ENCODE data around the gene MRPL51.
"Not testable (repeated sequence)": the region's sequence is repeated elsewhere in the genome, so short reads cannot be mapped to it uniquely, and the experiment has no call there.

MRPL51 gene

DNA sequence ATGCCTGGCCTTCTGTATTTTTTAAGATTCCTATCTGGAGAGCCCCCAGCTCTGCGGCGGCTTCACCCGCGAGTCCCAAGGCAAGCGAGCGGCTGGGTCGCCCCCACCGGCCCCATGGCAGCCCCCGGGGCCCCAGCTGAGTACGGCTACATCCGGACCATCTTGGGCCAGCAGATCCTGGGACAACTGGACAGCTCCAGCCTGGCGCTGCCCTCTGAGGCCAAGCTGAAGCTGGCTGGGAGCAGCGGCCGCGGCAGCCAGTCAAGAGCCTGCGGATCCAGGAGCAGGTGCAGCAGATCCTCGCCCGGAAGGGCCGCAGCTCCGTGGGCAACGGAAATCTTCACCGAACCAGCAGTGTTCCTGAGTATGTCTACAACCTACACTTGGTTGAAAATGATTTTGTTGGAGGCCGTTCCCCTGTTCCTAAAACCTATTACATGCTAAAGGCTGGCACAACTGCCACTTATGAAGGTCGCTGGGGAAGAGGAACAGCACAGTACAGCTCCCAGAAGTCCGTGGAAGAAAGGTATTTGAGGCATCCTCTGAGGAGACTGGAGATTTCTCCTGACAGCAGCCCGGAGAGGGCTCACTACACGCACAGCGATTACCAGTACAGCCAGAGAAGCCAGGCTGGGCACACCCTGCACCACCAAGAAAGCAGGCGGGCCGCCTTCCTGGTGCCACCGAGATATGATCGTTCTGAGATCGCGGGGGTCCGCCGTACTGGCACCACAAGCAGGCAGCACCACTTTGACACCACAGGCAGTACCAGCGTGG lies 15.3 kb downstream of the MRPL51 start:
- not testable (repeated sequence) for DNase-seq

DNA sequence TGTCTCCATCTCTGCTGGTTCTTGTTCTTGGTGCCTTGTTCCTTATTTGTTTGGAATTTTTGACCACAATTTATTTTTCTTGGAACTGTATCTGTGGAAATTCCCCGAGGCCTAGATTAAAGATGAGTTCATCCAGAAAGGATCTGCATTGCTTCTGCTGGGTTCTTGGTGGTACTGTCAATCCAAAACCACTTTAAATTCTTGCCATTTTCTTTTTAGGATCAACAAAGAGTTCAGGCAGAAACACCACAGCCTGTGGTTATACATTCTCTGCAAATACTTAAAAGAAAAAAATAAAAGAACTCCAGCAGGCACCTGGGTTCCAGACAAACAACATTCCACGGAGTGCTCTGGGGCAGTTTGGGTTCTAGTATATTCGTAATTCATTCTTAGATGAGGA lies 16.6 kb downstream of the MRPL51 start:
- DNase-seq, result no peak

DNA sequence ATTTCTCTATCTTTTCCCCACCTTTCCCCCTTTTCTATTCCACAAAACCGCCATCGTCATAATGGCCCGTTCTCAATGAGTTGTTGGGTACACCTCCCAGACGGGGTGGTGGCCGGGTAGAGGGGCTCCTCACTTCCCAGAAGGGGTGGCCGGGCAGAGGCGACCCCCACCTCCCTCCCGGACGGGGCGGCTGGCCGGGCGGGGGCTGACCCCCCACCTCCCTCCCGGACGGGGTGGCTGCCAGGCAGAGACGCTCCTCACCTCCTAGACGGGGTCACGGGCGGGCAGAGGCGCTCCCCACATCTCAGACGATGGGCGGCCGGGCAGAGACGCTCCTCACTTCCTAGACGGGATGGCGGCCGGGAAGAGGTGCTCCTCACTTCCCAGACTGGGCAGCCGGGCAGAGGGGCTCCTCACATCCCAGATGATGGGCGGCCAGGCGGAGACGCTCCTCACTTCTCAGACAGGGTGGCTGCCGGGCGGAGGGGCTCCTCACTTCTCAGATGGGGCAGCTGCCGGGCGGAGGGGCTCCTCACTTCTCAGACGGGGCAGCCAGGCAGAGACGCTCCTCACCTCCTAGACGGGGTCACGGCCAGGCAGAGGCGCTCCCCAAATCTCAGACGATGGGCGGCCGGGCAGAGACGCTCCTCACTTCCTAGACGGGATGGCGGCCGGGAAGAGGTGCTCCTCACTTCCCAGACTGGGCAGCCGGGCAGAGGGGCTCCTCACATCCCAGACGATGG lies 17.7 kb downstream of the MRPL51 start:
- not testable (repeated sequence) for DNase-seq

DNA sequence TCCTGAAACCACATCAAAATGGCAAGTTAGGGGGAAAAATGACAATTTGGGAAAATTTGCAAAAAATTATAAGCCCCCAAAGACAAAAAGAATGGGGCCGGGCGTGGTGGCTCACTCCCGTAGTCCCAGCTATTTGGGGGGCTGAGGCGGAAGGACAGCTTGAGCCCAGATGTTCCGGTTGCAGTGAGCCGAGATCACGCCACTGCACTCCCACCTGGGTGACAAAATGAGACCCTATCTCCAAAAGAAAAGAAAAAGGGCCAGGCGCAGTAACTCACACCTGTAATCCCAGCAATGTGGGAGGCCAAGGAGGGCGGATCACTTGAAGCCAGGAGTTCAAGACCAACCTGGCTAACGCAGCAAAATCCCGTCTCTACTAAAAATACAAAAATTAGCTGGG lies 20.6 kb downstream of the MRPL51 start:
- DNase-seq, result no peak

DNA sequence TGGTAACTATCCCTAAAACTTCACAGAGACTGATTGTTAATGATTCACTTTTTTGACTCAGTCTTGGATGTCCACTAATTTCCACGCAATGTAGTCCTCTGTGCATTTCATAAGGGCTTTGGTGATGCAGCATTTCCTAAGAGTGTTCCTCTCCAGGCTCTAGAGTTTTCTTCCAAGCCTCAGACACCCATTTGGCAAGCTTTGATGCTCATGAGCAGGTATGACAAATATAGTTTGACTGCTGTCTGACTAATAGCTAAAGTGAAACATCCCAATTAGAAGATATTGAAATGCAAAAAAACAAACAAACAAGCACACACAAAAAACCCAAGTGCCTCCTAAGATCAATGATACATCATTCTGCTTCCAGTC lies 21.1 kb downstream of the MRPL51 start:
- no peak for DNase-seq

DNA sequence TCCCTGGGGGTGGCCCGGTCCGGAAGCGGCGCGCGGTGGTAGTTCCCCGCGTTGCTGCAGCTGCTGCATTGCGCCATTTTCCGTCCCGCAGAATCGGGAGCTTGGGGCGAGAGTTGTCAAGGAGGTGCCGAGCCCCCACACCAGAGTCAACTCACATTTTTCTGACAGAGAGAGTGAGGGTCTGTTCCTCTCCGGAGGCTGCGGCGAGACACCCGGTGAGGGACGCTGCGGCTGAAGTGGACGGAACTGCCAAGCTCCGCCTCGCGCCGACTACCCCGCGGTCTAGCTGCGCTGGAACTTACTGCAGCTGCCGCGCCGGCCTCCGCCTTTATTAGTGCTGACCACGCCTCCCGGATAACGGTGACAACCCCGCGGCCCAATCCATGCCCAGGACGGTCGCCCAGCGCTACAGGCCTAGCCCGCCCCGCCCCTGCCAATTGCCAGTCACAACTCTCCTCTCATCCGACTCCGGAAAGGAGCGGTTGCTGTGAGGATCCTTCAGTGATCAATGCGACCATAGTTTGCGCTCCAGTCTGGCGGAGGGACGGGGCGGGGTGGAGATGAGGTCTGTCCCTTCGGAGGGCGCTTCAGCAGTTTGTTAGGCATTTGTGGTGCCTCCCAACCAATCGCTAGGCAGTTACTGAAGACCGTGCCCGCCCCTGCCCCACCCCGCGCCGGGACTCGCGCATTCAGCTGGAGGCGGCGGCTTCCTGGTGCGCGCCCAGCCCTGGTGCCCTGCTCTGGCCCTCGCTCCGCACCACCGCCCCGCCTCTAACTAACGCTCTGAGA lies 22.5 kb downstream of the MRPL51 start, which contains the start of gene VAMP1:
Gene VAMP1, minus strand, starts transcription at position 303 of the 789 bp plus-strand sequence. Its CDS starts 146 bp downstream, at position 157.
- peak; percentile 99 for DNase-seq

DNA sequence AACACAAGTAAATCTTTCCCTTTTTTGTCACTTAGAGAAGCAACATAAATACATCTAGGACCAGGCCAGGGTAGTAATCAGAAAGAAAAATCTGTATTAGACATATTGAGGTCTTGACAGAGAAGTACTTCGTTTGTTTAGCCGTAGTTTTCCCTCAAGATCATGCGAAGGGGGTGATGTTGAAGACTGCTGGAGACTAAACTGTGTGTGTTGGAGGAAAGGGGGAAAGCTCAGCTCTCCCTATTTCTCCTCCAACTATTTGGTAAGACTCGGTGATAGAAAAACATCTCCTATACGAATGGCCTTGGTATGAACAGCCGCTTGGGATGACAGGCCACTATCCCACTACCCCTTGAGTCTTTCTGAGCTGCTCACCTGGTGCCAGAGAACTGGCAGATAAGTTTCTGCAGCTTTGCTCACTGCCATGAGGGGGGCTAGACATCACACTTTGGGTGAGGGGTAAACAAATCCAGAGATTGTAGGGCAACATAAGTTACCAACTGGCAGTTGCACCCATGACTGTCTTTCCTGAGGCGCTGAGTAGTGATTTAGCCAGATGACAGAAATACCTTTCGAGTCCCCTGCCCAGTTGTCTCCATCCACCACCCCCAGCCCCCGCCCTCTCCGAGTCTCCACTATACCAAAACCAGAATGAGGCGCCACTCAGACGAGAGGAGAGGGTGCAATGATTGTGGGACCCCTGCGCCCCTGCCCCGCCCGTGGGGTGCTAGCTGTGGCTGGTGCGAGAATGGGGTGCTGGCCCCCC lies 23.3 kb downstream of the MRPL51 start:
- DNase-seq, result no peak

DNA sequence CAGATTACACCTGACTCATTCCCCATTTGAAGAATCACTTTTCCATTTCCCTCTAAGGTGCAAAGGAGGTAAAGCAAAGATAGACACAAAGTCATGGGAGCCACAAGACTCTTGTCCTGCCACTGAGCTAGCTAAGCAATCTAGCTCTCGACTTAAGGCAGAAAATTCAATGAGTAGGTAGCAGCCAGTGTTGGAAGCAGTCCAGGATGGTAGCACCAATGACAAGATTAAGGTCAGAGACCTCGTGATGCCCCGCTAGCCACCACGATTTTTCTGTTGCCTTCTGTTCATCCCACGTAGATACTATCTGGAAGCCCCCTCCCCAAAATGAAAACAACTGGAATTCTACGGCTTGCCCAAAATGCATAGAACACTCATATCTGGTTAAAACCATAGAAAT lies 24.0 kb downstream of the MRPL51 start:
- DNase-seq, result peak; percentile 25

DNA sequence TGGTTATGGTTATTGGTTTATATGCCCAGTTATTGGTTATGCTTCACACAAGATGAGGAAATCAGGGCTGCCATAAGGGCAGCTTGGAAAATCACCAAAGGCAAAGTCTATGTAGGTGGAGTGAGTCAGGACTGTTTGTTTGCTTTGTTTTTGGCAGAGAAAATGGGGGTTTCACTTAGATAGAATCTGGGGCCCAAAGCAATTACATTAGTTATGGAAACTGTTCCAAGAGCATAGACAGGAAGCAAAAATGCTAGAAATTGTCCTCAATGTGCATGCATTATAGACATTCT lies 24.8 kb downstream of the MRPL51 start:
- no peak for DNase-seq

DNA sequence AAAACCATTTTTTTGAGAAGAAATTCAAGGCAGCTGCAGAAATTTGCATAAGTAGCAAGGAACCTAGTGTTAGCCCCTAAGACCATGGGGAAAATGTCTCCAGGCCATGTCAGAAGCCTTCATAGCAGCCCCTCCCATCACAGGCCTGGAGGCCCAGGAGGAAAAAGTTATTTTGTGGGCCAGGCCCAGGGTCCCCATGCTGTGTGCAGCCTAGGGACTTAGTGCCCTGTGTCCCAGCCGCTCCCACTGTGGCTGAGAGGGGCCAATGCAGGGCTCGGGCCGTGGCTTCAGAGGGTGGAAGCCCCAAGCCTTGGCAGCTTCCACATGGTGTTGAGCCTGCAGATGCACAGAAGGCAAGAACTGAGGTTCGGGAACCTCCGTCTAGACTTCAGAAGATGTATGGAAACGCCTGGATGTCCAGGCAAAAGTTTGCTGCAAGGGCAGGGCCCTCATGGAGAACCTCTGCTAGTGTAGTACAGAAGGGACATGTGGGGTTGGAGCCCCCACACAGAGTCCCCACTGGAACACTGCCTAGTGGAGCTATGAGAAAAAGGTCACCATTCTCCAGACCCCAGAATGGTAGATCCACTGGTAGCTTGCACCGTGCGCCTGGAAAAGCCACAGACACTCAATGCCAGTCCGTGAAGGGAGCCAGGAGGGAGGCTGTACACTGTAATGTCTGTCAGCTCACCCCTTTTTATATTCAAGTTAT lies 25.3 kb downstream of the MRPL51 start:
- not testable (repeated sequence) for DNase-seq

DNA sequence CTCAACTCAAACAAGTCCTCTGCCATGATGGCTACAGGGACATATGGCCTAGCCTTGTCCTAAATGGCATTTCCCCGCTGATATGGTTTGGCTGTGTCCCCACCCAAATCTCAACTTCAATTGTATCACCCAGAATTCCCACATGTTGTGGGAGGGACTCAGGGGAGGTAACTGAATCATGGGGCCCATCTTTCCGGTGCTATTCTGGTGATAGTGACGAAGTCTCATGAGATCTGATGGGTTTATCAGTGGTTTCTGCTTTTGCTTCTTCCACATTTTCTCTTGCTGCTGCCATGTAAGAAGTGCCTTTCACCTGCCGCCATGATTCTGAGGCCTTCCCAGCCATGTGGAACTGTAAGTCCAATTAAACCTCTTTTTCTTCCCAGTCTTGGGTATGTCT lies 26.3 kb downstream of the MRPL51 start:
- DNase-seq, result not testable (repeated sequence)

DNA sequence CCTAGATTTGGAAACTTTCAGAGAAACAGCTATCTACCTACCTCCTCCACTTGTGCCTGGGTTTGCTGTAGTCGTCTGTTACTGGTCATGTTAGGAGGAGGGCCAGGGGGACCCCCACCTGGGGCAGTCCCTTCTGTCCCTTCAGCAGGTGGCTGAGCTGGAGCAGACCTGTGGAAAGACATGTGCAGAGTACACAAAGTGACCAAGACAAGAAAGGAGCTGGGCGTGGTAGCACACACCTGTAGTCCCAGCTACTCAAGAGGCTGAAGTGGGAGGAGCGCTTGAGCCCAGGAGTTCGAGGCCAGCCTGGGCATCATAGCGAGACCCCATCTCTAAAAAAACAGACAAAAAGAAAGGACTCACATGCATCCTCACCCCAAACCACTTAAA lies 26.9 kb downstream of the MRPL51 start:
- no peak for DNase-seq

DNA sequence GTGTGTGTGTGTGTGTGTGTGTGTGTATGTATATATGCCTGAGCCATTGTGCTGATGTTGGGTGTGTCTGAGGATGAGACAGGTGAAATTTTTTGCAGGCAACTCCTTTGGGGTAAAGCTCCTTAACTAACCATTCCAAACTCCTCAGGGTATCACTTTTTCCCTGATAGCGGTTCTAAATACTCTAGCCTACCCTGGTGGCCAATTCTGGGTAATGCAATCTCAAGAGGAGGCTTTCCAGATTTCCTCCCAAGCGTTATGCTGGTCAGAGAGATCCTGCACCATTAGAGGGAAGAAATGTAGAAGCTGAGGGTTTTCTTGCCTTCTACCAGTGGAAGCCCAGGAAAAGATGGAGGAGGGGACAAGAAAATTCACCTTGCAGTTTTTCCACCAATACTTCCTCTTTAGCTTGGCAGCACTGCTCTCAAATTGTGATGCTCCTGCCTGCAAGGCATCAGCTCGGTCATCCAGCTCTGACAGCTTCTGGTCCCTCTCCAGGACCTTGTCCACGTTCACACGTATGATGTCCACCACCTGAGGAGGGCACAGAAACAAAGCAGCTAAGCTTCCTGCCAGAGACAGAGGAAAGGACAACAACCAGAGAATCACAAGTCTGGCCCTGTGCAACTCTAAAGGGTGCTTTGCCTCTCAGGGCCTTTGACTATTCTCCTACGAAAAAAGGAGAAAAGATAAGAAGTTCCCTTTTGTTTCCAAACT lies 27.4 kb downstream of the MRPL51 start:
- DNase-seq, result peak; percentile 85

DNA sequence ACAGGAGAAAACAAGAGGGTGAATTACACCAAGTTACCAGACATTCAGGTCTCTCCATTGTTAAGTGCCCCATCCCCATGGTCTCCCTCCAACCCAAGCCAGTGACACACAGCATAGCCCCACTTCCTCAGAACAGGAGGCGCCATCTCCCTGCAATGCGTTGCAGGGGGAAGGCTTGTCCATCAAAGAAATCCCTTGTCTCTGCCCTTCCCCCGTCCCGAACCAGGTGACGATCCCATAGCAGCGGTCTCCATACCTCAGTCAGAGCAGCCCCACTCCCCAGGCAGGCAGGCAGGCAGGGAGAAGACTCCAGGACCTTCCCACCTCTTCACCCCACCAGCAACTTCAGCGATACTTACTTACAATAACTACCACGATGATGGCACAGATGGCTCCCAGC lies 28.5 kb downstream of the MRPL51 start:
- DNase-seq, result no peak

DNA sequence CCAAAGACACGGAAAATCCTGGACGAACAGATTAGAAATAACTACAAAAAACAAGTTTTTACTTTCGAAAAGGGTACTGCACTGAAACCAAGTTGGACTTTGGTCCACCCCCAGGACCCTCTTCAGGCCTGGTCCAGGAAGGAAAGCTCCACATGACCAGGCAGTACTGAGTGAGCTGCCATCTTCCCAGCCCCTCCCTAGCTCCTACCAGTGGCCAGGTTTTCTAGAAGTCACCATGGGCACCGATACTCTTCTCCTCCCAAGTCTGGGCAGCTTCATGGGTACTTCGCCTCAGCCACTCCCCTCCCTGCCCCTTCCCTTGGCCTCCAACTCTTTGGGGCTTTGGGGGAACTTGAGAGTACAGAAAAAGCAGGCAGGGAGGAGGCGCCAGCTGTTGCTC lies 29.2 kb downstream of the MRPL51 start:
- DNase-seq, result no peak

DNA sequence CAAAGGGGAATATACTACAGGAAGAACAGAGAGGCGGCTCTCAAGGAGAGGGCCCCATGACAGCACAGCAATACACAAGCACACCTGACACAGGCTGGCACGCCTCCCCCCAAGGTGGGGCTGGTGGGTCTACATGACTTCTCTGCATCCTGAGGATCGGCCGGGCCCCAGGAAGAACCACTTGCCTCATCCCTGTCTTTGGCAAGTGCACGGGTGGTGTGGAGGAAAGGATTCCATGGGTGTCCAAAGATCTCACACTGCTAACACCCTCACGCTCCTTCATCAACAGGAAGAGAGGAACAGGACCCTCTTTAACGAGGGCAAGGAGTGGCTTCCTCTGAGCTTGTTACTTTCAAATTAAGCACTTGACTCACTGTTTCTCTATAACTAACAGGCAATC lies 29.8 kb downstream of the MRPL51 start:
- DNase-seq, result no peak

DNA sequence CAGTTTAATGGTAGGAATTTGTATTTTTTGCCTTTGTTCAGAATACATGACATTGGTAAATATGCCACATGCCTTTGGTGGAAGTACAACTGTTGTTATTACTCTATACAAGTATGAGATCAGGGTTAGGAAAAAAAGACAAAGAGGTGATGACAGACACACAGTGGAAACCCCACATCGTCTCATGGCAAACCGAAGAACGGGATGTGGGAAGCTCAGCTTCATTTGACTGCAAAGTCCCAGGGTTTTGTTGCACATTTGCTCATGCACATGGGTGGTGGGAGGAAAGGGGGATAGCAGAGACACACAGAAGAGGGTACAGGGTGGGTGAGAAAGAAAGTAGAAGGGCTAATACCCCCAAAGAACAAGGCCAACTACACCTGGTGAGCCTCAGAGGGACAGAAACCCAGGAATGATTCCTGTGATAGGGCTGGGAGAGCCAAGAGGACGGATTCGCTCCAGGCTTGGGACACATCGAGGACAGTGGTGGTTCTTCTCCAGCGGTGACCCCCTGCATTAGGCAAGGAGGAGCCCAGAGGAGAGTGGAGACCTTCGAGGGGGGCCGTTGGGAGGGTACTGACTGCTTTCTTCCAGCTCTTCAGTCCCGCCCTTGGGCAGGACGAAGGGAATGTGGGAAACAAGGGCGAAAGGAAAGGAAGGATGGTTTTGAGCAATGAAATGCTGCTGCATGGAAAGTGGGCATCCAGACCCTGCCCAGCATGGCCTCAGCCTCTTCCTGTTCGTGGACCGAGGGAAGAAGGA lies 30.6 kb downstream of the MRPL51 start:
- DNase-seq, result no peak

DNA sequence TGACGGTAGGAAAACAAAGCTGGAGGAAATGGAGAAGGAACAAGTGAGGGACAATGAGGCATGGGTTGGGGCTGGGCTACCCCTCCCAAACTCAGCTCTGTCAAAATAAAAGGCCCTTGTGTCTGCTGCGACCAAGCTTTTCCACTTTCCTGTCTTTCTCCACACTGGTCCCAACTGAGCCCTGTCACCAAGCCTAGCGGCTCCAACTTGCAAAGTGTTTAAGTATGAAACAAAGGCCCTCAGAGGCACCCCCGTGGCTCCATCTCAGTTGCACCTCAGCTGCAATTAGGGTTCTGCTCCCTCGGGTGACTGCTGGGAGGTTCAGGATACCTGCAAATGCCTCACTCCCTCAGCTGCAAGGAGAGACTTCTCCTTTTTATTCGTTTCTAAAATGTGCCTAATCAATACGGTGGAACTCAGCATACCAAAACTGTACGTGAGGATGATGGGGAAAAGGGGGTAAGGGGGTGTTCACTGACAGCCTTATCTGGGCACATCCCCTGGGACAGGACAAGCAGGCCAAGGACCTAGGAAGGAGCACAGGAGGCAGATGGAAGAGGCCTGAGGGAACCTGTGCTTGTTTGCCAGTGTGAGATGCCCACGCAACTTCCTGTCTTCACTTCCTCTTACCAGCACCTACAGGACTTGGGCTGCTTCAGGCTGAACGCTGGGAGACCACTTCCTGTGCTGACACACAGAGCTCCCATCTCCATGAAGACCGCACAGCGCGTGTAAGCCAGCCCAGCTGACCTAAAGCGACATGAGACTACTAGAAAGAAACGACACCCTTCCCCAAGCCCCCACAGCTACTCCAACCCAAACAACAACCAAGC lies 31.4 kb downstream of the MRPL51 start:
- peak; percentile 95 for DNase-seq

DNA sequence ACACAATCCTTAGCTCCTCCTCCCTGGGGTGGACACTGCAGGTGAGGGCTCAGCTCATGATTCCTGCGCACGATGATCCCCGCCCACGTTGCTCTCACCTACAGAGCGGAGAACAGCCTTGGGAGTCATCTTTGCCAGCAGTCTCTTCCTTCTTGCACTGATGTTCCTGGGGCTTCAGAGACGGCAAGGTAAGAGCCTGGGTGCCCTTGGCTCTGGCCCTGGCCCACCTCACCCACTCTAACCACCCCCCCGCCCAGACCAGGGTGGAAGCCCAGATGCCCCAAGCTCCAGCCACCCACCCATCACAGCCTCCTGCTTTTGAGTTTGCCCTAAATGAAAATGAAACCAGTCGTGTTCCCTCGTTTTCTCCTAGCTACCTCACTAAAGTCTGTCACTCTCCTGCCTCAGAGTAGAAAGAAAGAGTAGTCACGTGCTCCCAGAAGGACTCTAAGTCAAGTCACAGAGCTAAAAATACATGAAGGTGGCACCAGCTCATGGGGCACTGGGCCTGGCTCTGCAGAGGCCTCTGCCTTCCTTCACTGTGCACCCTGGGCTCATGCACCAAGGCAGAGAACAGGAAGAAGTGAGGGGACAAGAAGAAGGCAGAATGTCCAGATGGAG lies 32.2 kb downstream of the MRPL51 start:
- DNase-seq, result no peak

DNA sequence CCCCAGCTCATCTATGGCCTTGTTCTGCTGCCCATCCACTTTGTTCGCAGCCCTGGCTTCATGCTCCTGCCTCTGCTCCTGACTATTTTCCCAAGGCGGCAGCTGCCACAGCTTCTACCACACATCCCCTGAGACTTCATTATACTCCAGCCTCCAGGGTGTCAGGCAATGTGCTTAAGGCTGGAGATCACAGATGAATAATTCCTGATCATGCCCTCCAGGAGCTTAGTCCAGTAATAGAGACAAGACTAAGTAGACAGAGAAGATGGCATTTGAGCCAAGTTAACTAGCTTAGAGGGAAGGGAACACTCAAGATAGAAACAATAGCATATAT lies 34.1 kb downstream of the MRPL51 start:
- DNase-seq, result no peak

Measured in hematopoietic multipotent progenitor cell treated with erythropoietin and hydrocortisone succinate and interleukin-3 and kit ligand, for 4 days (in vitro differentiated cells).